H1 (cell line): ENCODE results near the gene UBE2H. TPM values are rescaled to one million over a fixed set of nuclear protein-coding genes. Genes with fewer than 3 reads are reported as not detected.

Source experiments
- polyA plus RNA-seq, 7 experiments: library from polyadenylated mRNA; depleted of rRNA in 3 of 7; stranded (reverse) in 5 of 7; unstranded in 2 of 7; fragments of >200 nt in 5 of 7; fragments of 200-250 nt in 2 of 7; gene quantifications; 1 replicate in 5 of 7; 2 replicates in 1 of 7; 4 replicates in 1 of 7; pipeline versions ENCODE4 v1.2.1 to v1.2.3, GENCODE V29; 2011 to 2013; ENCODE audit warnings: missing spikeins in 2 of 7, mixed read lengths in 2 of 7
- total RNA-seq: library from RNA; stranded (reverse); fragmentation: NEBNext Ultra II Directional; extraction: Animal tissue kit (Norgen Biotek cat#: 25700); gene quantifications from 2 replicates; pipeline ENCODE4 v1.2.1, GENCODE V29; 2021
- TF ChIP-seq, protein P1 (sequence below): fragments of 300-600 bp; sonication (generic); IDR thresholded peaks from 2 replicates; pipeline ENCODE4 v1.7.1; 2012; ENCODE audit warnings: low read length, moderate library complexity, mild to moderate bottlenecking, inconsistent platforms; ENCODE audit not compliant: insufficient replicate concordance

The UBE2H gene
- total and polyA plus RNA-seq, 2 of the 8 experiments (the other 6 are each of a cell fraction or from before 2014, with no cell fraction given) = 30.6 to 62.2 TPM

GRCh38 chr7:129883151-129883550 lies 69.6 kb downstream of the UBE2H start (continued):
- TF ChIP-seq, protein P1, sequence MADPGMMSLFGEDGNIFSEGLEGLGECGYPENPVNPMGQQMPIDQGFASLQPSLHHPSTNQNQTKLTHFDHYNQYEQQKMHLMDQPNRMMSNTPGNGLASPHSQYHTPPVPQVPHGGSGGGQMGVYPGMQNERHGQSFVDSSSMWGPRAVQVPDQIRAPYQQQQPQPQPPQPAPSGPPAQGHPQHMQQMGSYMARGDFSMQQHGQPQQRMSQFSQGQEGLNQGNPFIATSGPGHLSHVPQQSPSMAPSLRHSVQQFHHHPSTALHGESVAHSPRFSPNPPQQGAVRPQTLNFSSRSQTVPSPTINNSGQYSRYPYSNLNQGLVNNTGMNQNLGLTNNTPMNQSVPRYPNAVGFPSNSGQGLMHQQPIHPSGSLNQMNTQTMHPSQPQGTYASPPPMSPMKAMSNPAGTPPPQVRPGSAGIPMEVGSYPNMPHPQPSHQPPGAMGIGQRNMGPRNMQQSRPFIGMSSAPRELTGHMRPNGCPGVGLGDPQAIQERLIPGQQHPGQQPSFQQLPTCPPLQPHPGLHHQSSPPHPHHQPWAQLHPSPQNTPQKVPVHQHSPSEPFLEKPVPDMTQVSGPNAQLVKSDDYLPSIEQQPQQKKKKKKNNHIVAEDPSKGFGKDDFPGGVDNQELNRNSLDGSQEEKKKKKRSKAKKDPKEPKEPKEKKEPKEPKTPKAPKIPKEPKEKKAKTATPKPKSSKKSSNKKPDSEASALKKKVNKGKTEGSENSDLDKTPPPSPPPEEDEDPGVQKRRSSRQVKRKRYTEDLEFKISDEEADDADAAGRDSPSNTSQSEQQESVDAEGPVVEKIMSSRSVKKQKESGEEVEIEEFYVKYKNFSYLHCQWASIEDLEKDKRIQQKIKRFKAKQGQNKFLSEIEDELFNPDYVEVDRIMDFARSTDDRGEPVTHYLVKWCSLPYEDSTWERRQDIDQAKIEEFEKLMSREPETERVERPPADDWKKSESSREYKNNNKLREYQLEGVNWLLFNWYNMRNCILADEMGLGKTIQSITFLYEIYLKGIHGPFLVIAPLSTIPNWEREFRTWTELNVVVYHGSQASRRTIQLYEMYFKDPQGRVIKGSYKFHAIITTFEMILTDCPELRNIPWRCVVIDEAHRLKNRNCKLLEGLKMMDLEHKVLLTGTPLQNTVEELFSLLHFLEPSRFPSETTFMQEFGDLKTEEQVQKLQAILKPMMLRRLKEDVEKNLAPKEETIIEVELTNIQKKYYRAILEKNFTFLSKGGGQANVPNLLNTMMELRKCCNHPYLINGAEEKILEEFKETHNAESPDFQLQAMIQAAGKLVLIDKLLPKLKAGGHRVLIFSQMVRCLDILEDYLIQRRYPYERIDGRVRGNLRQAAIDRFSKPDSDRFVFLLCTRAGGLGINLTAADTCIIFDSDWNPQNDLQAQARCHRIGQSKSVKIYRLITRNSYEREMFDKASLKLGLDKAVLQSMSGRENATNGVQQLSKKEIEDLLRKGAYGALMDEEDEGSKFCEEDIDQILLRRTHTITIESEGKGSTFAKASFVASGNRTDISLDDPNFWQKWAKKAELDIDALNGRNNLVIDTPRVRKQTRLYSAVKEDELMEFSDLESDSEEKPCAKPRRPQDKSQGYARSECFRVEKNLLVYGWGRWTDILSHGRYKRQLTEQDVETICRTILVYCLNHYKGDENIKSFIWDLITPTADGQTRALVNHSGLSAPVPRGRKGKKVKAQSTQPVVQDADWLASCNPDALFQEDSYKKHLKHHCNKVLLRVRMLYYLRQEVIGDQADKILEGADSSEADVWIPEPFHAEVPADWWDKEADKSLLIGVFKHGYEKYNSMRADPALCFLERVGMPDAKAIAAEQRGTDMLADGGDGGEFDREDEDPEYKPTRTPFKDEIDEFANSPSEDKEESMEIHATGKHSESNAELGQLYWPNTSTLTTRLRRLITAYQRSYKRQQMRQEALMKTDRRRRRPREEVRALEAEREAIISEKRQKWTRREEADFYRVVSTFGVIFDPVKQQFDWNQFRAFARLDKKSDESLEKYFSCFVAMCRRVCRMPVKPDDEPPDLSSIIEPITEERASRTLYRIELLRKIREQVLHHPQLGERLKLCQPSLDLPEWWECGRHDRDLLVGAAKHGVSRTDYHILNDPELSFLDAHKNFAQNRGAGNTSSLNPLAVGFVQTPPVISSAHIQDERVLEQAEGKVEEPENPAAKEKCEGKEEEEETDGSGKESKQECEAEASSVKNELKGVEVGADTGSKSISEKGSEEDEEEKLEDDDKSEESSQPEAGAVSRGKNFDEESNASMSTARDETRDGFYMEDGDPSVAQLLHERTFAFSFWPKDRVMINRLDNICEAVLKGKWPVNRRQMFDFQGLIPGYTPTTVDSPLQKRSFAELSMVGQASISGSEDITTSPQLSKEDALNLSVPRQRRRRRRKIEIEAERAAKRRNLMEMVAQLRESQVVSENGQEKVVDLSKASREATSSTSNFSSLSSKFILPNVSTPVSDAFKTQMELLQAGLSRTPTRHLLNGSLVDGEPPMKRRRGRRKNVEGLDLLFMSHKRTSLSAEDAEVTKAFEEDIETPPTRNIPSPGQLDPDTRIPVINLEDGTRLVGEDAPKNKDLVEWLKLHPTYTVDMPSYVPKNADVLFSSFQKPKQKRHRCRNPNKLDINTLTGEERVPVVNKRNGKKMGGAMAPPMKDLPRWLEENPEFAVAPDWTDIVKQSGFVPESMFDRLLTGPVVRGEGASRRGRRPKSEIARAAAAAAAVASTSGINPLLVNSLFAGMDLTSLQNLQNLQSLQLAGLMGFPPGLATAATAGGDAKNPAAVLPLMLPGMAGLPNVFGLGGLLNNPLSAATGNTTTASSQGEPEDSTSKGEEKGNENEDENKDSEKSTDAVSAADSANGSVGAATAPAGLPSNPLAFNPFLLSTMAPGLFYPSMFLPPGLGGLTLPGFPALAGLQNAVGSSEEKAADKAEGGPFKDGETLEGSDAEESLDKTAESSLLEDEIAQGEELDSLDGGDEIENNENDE = no peak
